Tibial artery (tissue), 4 donors: ENCODE measurements around the gene LRRC8C.

Experiments used
- DNase-seq, 2 donors: peaks; one replicate each; pipeline ENCODE4 v3.0.0-alpha.2; 2019
- H3K27ac ChIP-seq, 2 donors: fragments of 200-600 bp; sonication (generic) in 1 of 2; 1 replicate in 1 of 2; 2 replicates in 1 of 2; pipeline ENCODE4 v1.5.1; 2018 to 2019; ENCODE audit warnings: mild to moderate bottlenecking in 1 of 2
- H3K27me3 ChIP-seq, 2 donors: fragments of 200-600 bp; sonication (generic) in 1 of 2; one replicate each; pipeline versions ENCODE4 v1.5.1 to v1.6.0; 2016 to 2019
- H3K36me3 ChIP-seq, 3 donors: fragments of 200-600 bp; sonication (generic) in 2 of 3; one replicate each; pipeline ENCODE4 v1.5.1; 2016 to 2019; ENCODE audit warnings: mild to moderate bottlenecking in 2 of 3
- H3K4me1 ChIP-seq, 4 donors: fragments of 200-600 bp; sonication (generic) in 2 of 4; 1 replicate in 3 of 4; 2 replicates in 1 of 4; pipeline ENCODE4 v1.5.1; 2016 to 2019
- H3K4me3 ChIP-seq, 2 donors: fragments of 200-600 bp; sonication (generic) in 1 of 2; 1 replicate in 1 of 2; 2 replicates in 1 of 2; pipeline ENCODE4 v1.5.1; 2018 to 2019; ENCODE audit warnings: mild to moderate bottlenecking in 2 of 2
- H3K9me3 ChIP-seq, 3 donors: fragments of 200-600 bp; sonication (generic) in 1 of 3; one replicate each; pipeline ENCODE4 v1.5.1; 2016 to 2019
- intact Hi-C: fragments of 100-400 bp; cut with DNase I; formaldehyde crosslinking; loops from one replicate; pipeline ENCODE4 v1.15.0; 2023; ENCODE audit warnings: low total_unique reads
- TF ChIP-seq, protein P1 (sequence below), 2 experiments: fragments of 200-600 bp in 1 of 2; fragments of 450-650 bp in 1 of 2; IDR thresholded peaks; one replicate each; pipeline ENCODE4 v1.5.1; 2017 to 2019; ENCODE audit warnings: antibody characterized with exemption in 2 of 2, mild to moderate bottlenecking in 1 of 2, moderate library complexity in 1 of 2

The LRRC8C gene

GRCh38 chr1:89758156-89758555 lies 125.2 kb downstream of the LRRC8C start:
- intact Hi-C loops: no loop called here
- no peaks in the 10 kb centered on the region for H3K9me3 ChIP-seq
- H3K27me3 ChIP-seq: no peaks in the 10 kb centered on the region
- TF ChIP-seq, protein P1, sequence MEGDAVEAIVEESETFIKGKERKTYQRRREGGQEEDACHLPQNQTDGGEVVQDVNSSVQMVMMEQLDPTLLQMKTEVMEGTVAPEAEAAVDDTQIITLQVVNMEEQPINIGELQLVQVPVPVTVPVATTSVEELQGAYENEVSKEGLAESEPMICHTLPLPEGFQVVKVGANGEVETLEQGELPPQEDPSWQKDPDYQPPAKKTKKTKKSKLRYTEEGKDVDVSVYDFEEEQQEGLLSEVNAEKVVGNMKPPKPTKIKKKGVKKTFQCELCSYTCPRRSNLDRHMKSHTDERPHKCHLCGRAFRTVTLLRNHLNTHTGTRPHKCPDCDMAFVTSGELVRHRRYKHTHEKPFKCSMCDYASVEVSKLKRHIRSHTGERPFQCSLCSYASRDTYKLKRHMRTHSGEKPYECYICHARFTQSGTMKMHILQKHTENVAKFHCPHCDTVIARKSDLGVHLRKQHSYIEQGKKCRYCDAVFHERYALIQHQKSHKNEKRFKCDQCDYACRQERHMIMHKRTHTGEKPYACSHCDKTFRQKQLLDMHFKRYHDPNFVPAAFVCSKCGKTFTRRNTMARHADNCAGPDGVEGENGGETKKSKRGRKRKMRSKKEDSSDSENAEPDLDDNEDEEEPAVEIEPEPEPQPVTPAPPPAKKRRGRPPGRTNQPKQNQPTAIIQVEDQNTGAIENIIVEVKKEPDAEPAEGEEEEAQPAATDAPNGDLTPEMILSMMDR (IDR thresholded peaks at IDR 0.05): no peak
- H3K4me3 ChIP-seq: no peak overlapping the region
- no peak overlapping the region for H3K27ac ChIP-seq
- no peak for DNase-seq
- H3K36me3 ChIP-seq: no peaks in the 10 kb centered on the region
- peaks cover 0 to 8% (median 4%) of the 10 kb centered on the region in 4 donors for H3K4me1 ChIP-seq

DNA sequence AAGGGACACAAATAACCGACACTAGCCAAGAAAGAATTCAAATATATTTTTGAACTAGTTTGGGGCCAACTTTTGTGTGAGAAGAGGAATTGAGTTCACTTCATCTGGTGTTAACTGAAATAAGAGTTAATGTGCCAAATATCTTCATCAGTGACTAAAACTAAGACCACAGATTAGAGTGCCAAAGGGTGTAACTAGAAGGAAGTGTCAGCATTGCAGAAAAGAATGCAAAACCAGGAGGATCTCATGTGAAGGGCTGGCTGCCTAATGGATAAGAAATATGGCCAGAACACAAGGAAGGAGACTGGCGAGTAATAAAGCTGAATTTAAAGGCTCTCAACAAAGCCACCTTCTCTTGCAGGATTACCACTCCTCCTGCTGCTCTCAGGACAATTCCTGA lies 126.1 kb downstream of the LRRC8C start:
- Histone ChIP-seq H3K4me1 (peaks cover 0 to 12% (median 7%) of the 10 kb centered on the region in 4 donors), H3K36me3 (no peaks in the 10 kb centered on the region), H3K27me3 (no peaks in the 10 kb centered on the region), H3K4me3 (no peak overlapping the region), H3K9me3 (no peaks in the 10 kb centered on the region), H3K27ac (no peak overlapping the region)
- no peak for DNase-seq
- TF ChIP-seq, protein P1 (IDR thresholded peaks at IDR 0.05): no peak
- intact Hi-C loops: no loop called here

DNA sequence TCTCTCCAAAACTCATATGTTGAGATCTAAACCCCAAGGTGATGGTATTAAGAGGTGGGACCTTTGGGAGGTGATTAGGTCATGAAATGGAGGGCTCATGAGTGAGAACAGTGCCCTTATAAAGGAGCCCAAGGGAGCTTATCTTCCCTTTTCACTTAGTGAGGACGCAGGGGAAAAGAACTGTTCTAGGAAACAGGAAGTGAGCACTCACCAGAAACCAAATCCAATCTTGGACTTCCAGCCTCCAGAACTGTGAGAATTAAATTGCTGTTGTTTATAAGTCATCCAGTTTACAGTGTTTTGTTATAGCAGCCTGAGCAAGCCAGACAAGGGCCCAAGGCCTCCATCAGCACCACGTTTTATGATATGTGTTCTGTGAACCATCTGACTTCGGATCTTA lies 127.6 kb downstream of the LRRC8C start:
- no peaks in the 10 kb centered on the region for H3K9me3 ChIP-seq
- H3K27ac ChIP-seq: no peak overlapping the region
- DNase-seq: no peak
- H3K27me3 ChIP-seq: no peaks in the 10 kb centered on the region
- peaks cover 0 to 12% (median 7%) of the 10 kb centered on the region in 4 donors for H3K4me1 ChIP-seq
- intact Hi-C loops: loop anchor here (10.0 kb wide), 1 partner anchor 156 kb away; no protein-coding TSS in a partner anchor
- H3K36me3 ChIP-seq: no peaks in the 10 kb centered on the region
- TF ChIP-seq, protein P1 (IDR thresholded peaks at IDR 0.05): no peak
- H3K4me3 ChIP-seq: no peak overlapping the region

DNA sequence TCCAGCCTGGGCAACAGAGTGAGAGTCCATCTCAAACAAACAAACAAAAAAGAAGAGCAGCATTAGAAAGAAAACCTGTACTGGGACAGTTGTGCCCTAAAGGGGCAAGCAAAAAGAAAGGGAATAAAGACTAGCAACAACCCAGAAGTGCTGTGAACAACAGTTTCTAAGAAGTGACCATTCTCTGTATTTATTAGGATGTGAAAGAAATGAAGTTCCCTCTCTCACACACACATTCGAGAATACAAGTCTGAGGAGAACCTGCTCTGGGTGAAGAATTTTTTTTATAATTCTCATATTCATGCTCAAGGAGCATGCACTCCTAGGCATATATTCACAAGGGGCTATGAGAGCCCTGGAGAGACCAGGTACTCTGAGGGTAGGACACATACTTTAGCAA lies 128.4 kb downstream of the LRRC8C start:
- H3K9me3 ChIP-seq: no peaks in the 10 kb centered on the region
- no peak overlapping the region for H3K27ac ChIP-seq
- no peaks in the 10 kb centered on the region for H3K36me3 ChIP-seq
- TF ChIP-seq, protein P1 (IDR thresholded peaks at IDR 0.05): no peak
- intact Hi-C loops: loop anchor here (10.0 kb wide), 1 partner anchor 157 kb away; no protein-coding TSS in a partner anchor
- H3K4me1 ChIP-seq: peaks cover 0 to 12% (median 7%) of the 10 kb centered on the region in 4 donors
- no peaks in the 10 kb centered on the region for H3K27me3 ChIP-seq
- no peak overlapping the region for H3K4me3 ChIP-seq
- DNase-seq: no peak

- intact Hi-C loops: loop anchor here (2.0 to 10.0 kb wide), 3 partner anchors 129 to 275 kb away; partner anchors contain the start of gene LRRC8C
- H3K9me3 ChIP-seq: no peaks in the 10 kb centered on the region
- TF ChIP-seq, protein P1 (IDR thresholded peaks at IDR 0.05): no peak
- no peaks in the 10 kb centered on the region for H3K27me3 ChIP-seq
- no peak overlapping the region for H3K4me3 ChIP-seq
- DNase-seq: no peak
- no peaks in the 10 kb centered on the region for H3K36me3 ChIP-seq
- no peak overlapping the region for H3K27ac ChIP-seq
- peaks cover 0 to 12% (median 7%) of the 10 kb centered on the region in 4 donors for H3K4me1 ChIP-seq
These were observed 129.0 kb downstream of the LRRC8C start for GRCh38 chr1:89761901-89762300.

DNA sequence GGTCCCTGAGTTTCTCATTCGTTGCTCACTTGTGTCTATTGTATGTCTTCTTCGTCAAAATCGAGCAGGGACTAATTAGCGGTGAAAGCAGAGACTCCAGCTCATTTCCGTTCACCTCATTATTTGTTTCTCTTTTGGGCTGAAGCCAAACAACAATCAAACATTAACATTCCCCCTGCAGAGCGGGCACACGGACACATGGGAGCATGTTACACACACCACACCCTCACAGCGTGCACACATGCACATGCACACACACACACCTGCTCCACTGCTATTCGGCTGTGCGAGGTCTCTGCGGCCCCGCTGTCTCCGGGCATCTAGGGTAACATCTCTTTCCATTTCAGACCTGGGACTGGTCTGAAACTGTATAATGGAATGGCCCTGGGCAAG lies 129.5 kb downstream of the LRRC8C start:
- H3K9me3 ChIP-seq: no peaks in the 10 kb centered on the region
- H3K4me3 ChIP-seq: peak overlapping the region; percentile 40 to 52
- no peak overlapping the region for H3K27ac ChIP-seq
- H3K36me3 ChIP-seq: no peaks in the 10 kb centered on the region
- H3K27me3 ChIP-seq: no peaks in the 10 kb centered on the region
- no peak for DNase-seq
- H3K4me1 ChIP-seq: peaks cover 0 to 12% (median 7%) of the 10 kb centered on the region in 4 donors
- TF ChIP-seq, protein P1 (IDR thresholded peaks at IDR 0.05): no peak
- intact Hi-C loops: loop anchor here (2.0 to 10.0 kb wide), 3 partner anchors 130 to 276 kb away; partner anchors contain the start of gene LRRC8C
